Activated CD4-positive, CD25-positive, alpha-beta regulatory T cell treated with anti-CD3 and anti-CD28 coated beads, Interleukin-2, amount 50 U/mL, for 72 hours (primary cell): Measurements from ENCODE around the gene CNTFR.
"Not testable (repeated sequence)": the region's sequence is repeated elsewhere in the genome, so short reads cannot be mapped to it uniquely, and the experiment has no call there.

ENCODE experiments used
- DNase-seq: peaks from one replicate; pipeline ENCODE4 v3.0.0; 2021

Gene CNTFR

DNA sequence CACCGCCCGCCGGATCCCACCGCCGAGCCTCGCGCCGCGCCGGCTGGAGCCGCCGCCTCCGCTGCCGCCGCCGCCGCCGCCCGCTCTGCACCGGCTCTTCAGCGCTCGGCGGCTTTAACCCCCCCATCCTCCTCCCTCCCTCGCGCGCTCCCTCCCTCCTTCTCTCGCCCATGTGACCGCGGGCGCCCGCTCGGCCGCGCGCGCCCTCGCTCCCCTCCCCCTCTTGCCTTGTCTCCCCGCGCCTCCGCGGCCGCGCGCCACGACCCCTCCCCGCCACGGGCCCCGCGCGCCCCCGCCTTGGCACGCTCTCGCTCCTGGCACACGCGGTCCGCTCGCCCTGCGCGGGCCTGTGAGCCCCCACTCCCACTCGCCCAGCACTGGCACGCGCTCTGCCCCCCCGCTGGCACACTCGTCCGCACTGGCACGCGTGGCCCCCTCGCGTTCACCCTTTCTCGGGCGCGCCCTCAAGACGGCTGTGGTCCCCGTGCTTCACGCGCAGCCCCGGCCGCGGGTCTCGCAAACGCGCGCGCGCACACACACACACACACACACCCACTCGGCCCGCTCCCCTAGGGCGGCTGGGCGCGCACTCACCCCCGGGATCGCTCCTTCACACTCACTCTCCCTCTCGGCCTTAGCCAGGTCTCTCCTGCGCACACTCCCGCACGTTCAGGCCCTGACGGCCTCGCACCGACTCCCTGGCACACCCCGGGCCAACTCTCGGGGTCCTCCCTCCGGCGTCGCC lies at the start of gene CNTFR:
CNTFR (minus strand) TSS at position 89 of the 745 bp plus-strand sequence. CDS start 20,743 bp downstream, outside the sequence.
- no peak for DNase-seq

DNA sequence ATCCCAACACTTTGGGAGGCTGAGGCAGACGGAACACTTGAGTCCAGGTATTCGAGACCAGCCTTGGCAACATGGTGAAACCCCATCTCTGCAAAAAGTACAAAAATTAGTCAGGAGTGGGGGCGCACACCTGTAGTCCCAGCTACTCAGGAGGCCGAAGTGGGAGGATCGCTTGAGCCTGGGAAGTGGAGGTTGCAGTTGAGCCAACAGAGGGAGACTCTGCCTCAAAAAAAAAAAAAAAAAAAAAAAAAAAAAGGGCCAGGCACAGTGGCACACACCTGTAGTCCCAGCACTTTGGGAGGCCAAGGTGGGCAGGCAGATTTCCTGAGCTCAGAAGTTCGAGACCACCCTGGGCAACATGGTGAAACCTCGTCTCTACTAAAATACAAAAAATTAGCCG lies 49.8 kb upstream of the CNTFR start:
- not testable (repeated sequence) for DNase-seq

GRCh38 chr9:34638138-34638445 lies 48.6 kb upstream of the CNTFR start:
- no peak for DNase-seq

DNA sequence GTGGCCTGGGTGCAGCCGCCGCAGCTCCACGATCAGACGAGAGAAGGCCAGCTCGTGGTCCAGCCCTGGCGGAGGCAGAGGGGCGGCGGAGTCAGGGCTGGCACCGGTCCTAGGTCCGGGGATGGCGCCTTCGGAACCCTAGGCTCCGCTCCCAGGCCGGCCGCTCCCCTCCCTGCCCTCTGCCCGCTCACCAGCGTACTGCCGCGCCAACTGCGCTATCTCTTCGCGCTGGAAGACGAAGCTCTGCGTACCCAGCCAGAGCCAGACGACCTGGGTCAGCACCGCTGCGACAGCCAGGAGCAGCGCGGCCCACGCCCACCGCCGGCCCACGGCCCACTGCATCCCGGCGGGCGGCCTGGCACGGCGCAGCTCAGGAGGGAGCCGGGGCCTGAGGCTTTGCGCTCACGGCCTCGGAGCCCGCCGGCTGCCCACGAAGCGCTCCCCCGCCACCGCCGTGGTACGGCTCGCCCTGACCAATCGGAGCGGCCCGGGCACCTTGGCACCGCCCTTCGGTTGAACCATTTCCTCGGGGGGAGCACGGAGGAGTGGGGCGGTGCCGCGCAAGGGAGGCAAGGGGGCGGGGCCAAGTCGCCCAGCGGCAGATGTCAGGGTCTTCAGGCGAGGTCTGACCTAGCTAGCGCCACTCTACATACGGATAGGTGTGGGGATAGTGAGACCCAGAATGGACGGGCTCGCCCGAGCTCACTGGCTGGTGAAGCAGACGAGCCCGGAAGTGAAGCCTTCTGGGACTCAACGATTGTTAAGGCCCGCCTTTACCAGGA lies 48.0 kb upstream of the CNTFR start, which contains the start of gene SIGMAR1:
SIGMAR1 (minus strand) TSS at position 432 of the 782 bp plus-strand sequence; CDS start at position 342, 90 bp downstream.
- DNase-seq: peak; percentile 96

GRCh38 chr9:34636791-34637355 lies 47.3 kb upstream of the CNTFR start:
- DNase-seq: no peak

- DNase-seq: no peak
Observed at GRCh38 chr9:34635556-34635955, 46.0 kb upstream of the CNTFR start.

- DNase-seq: no peak
Observed at GRCh38 chr9:34634551-34635248, 45.2 kb upstream of the CNTFR start.

GRCh38 chr9:34633851-34634550 lies 44.5 kb upstream of the CNTFR start:
- peak; percentile 77 for DNase-seq

DNA sequence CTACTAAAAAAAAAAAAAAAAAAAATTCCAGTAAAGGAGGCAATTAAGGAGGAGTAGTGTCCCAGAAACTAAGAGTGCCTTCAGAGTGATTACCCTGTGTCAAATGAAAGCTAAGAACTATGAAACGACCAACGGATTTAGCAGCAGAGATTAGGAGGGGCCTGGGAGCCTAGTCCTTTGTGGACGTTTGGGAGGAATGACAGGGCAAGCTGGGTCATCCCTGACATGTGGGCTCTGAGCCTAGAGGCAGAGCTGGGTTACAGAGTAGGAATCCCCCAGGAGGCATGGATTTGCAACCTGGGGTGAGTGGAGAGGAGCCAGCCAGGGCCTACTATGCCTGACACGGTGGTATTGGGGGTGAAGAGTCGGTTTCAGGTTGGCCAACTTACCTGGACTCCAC lies 43.6 kb upstream of the CNTFR start:
- no peak for DNase-seq

- no peak for DNase-seq
Observed at GRCh38 chr9:34630402-34631154, 41.1 kb upstream of the CNTFR start.

GRCh38 chr9:34629491-34629808 lies 39.9 kb upstream of the CNTFR start:
- DNase-seq: no peak

GRCh38 chr9:34628656-34629490 lies 39.3 kb upstream of the CNTFR start, which contains the start of gene ARID3C:
ARID3C (minus strand) TSS chr9:34629066; CDS start chr9:34628014, 1,052 bp downstream.
- DNase-seq: peak; percentile 47

DNA sequence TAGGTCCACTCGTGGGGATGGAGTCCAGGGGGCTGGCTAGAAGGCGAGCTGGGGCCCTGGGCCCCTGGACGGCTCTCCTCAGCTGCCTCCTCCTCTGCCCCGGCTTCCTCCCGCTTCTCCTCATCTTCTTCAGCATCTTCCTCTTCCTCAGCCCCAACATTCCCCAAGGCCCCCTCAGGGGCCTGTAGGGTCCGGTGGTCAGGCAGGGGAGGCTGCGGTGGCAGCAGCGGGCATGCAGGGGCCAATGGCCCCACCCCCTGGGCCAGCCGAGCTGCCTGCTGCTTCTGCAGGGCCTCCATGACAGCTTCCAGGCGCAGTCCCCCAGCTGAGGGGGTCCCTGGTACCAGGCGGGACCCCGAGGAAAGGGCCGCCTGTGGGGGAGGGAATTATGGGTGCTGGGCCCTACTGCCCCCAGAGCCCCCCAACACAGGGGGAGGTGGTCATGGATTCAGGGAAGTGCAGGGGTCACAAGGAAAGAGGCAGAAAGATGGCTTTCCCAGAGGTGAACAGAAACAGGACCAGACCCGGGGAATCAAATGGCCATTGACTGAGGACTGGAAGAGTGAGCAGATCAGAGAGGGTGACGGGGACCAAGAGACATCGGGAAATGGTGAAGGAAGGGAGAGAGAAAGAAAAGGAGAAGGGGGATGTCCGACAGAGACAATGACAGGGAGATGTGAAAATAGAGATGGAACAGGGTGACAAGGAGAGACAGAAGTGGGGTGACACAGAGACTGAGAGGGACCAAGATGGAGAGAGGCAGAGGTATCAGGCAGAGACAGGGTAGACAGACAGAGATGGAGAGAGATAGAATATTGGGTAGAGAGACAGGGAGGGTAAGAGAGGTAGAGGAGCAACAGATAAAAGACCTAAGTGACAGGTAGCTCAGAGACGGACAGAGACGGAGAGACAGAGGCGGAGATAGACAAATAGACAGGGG lies 38.5 kb upstream of the CNTFR start:
- DNase-seq: no peak

- DNase-seq: no peak
Observed at GRCh38 chr9:34625186-34625486, 35.6 kb upstream of the CNTFR start.

DNA sequence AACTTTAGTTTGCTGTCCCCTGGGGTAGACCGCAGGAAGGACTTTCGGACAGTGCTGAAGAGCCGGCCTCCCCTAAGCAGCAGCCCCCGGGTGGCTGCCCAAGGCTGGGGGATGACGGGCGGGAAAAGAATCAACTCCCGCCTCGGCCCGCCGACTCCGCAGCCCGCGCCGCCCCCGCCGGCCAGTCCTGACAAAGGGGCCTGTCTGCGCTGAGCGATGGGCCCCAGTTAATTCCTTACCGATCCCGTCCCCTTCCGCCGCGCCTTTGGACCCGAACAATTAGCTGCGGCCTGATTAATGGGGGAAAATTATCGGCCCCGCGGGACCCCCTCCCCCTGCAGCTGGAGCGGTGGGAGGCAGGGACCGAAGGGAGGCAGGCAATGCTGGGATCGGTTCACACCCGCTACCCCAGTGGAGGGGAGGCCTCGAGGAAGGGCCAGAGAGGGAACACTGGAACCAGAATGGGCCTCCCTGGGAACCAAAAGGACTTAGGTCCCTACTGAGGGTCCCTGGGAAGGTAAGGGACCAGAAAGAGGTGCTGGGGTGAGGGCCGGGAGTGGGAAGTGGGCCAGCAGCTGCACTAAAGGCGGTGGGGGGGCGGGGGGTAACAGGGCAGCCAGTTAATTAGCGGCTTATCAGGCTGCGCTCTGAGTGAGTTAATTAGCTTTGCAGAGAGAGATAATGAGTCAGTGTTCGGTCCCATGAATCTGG lies 35.1 kb upstream of the CNTFR start:
- DNase-seq: no peak

DNA sequence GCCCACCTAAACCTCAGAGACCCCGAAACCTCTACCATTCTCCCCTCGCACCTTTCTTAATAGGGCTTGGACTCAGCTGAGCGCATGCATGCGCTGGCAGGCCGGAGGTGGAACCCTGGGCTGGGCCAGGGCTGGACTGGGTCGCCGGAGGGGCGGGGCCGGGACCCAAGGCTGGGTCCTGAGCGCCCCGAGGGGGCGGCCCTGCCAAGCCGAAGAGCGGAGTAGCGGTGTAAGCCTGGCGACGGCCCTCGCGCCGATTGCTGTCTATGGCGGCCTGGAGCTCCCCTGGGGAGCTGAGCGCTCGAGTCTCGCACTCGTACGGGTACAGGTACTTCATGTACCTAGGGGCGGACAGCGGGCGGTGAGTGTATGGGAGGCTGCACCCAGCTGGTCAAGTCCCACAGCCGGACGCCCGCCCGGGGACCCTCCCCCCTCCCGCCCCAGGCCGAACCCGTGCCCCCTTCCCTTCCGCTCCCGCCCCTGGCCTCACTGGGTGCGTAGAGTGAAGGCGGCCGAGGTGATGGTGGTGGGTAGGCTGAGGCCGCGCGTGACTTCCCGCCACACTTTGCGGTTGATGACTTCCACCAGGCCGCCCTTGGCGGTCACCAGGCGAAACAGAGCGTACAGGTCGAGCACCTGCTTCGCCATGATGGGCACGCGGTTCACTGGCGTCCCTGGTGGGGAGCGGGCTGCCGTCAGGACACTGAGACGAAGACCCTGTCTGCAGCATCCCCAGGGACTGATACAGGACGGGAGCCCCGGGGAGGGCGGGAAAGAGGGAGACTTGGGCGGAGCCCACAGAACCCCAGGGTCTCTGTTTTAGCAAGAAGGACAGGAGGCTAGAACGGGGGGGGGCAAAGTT lies 34.1 kb upstream of the CNTFR start:
- no peak for DNase-seq

GRCh38 chr9:34620061-34620994 lies 30.8 kb upstream of the CNTFR start, which contains the start of gene DCTN3:
DCTN3 (minus strand) TSS chr9:34620495; CDS start chr9:34620464, 31 bp downstream.
- peak; percentile 84 for DNase-seq
